Right lobe of liver (tissue), 4 donors: ENCODE measurements around the gene CD99.

Experiments
- POLR2A ChIP-seq: fragments of 450-650 bp; IDR thresholded peaks from one replicate; pipeline ENCODE4 v1.6.1; 2017; ENCODE audit warnings: antibody characterized with exemption, mild to moderate bottlenecking
- TF ChIP-seq, protein P1 (sequence below), 4 donors: fragments of 200-600 bp in 3 of 4; fragments of 450-650 bp in 1 of 4; IDR thresholded peaks; one replicate each; pipeline versions ENCODE4 v1.5.1 to v1.8.0; 2016 to 2022; ENCODE audit warnings: antibody characterized with exemption in 4 of 4, mild to moderate bottlenecking in 2 of 4
- donor health status: DM: no; HTN: no; CAD: no.
- donor health status: DM: no; HTN: no; CAD: no.
- donor health status: DM: no; HTN: yes; CAD: no.

GRCh38 chrX:2645563-2645962 is 45.5 kb upstream of the CD99 start:
- TF ChIP-seq, protein P1, sequence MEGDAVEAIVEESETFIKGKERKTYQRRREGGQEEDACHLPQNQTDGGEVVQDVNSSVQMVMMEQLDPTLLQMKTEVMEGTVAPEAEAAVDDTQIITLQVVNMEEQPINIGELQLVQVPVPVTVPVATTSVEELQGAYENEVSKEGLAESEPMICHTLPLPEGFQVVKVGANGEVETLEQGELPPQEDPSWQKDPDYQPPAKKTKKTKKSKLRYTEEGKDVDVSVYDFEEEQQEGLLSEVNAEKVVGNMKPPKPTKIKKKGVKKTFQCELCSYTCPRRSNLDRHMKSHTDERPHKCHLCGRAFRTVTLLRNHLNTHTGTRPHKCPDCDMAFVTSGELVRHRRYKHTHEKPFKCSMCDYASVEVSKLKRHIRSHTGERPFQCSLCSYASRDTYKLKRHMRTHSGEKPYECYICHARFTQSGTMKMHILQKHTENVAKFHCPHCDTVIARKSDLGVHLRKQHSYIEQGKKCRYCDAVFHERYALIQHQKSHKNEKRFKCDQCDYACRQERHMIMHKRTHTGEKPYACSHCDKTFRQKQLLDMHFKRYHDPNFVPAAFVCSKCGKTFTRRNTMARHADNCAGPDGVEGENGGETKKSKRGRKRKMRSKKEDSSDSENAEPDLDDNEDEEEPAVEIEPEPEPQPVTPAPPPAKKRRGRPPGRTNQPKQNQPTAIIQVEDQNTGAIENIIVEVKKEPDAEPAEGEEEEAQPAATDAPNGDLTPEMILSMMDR (IDR thresholded peaks at IDR 0.05) = no peak
- no peak for TF ChIP-seq POLR2A
